HepG2 (cell line): ENCODE data around the gene NEURL1. TPM values are rescaled to one million over a fixed set of nuclear protein-coding genes. Genes with fewer than 3 reads are reported as not detected.

Source experiments
- HIC2 ChIP-seq: sonication (generic); formaldehyde crosslinking; IDR thresholded peaks from 2 replicates; pipeline ENCODE4 v1.9.0; 2022; ENCODE audit warnings: low read depth, missing genetic modification reagents
- NFAT5 ChIP-seq: sonication (generic); formaldehyde crosslinking; IDR thresholded peaks from 2 replicates; pipeline ENCODE4 v1.4.0; 2020; ENCODE audit warnings: missing genetic modification reagents
- PHF21A ChIP-seq: sonication (generic); formaldehyde crosslinking; IDR thresholded peaks from 2 replicates; pipeline ENCODE4 v1.5.0; 2020; ENCODE audit warnings: mild to moderate bottlenecking, missing genetic modification reagents
- POLR2AphosphoS2 ChIP-seq: IDR thresholded peaks from 2 replicates; pipeline ENCODE4 v1.6.1; 2011; ENCODE audit warnings: low read depth, low read length, improper control_type of control experiment
- SUZ12 ChIP-seq: fragments of 150-350 bp; IDR thresholded peaks from 2 replicates; pipeline ENCODE4 v1.6.1; 2014; ENCODE audit warnings: low read depth, low read length
- TEF ChIP-seq: sonication (generic); formaldehyde crosslinking; IDR thresholded peaks from 2 replicates; pipeline ENCODE4 v1.5.0; 2020; ENCODE audit warnings: missing genetic modification reagents
- U2AF2 ChIP-seq: fragments of 200-400 bp; formaldehyde crosslinking; IDR thresholded peaks from 2 replicates; pipeline ENCODE4 v1.6.1; 2017; ENCODE audit warnings: low read depth, mild to moderate bottlenecking, low read length
- ZNF382 ChIP-seq: sonication (generic); formaldehyde crosslinking; IDR thresholded peaks from 2 replicates; pipeline ENCODE4 v1.5.0; 2020; ENCODE audit warnings: missing genetic modification reagents, mild to moderate bottlenecking, borderline replicate concordance
- ZNF441 ChIP-seq: sonication (generic); formaldehyde crosslinking; IDR thresholded peaks from 2 replicates; pipeline ENCODE4 v1.7.0; 2021; ENCODE audit warnings: missing genetic modification reagents, borderline replicate concordance
- ZNF780A ChIP-seq: sonication (generic); formaldehyde crosslinking; IDR thresholded peaks from 2 replicates; pipeline ENCODE4 v1.8.0; 2022; ENCODE audit warnings: mild to moderate bottlenecking, missing genetic modification reagents, moderate library complexity
- polyA plus RNA-seq, 8 experiments: library from polyadenylated mRNA; depleted of rRNA in 3 of 8; stranded (reverse) in 7 of 8; unstranded in 1 of 8; fragments of >200 nt; fragmentation: Illumina TruSeq in 4 of 8; extraction: Trizol in 4 of 8; gene quantifications; 2 replicates each; pipeline versions ENCODE4 v1.2.1 to v1.2.3, GENCODE V29; 2011 to 2016; ENCODE audit warnings: low read depth in 4 of 8, missing spikeins in 1 of 8, mixed read lengths in 1 of 8; ENCODE audit not compliant: insufficient read depth in 1 of 8
- total RNA-seq, 5 experiments: library from RNA; depleted of rRNA; stranded (reverse); fragments of >200 nt; fragmentation: Illumina TruSeq; extraction: Trizol; gene quantifications; 2 replicates each; pipeline ENCODE4 v1.2.3, GENCODE V29; 2016; ENCODE audit warnings: low read depth in 1 of 5

Gene NEURL1
- total and polyA plus RNA-seq, 2 of the 13 experiments (the other 11 are each of a cell fraction or from before 2014, with no cell fraction given) = not detected

- TF ChIP-seq ZNF441 (no peak), SUZ12 (no peak), HIC2 (CRISPR knock-in tag) (no peak), ZNF780A (no peak), TEF (CRISPR knock-in tag) (no peak), PHF21A (CRISPR knock-in tag) (no peak), POLR2AphosphoS2 (no peak), U2AF2 (no peak), NFAT5 (CRISPR knock-in tag) (no peak), ZNF382 (no peak)
Observed at GRCh38 chr10:103641326-103641725, 147.8 kb downstream of the NEURL1 start (continued).

Other genes with a start within 250 kb of the NEURL1 start
- 0.04 and 0.10 TPM in 2 replicates for gene RPEL1, start 247.8 kb upstream of the NEURL1 start, total RNA-seq (2016; rRNA removed; fragmentation: Illumina TruSeq; extraction: Trizol)
- gene RPEL1, start 247.8 kb upstream of the NEURL1 start, polyA plus RNA-seq (2011; rRNA removed) = 0.07 and 0.10 TPM in 2 replicates
- 0.04 TPM in 1 of 2 replicates, not detected in the other for gene INA, start 216.6 kb upstream of the NEURL1 start, total RNA-seq (2016; rRNA removed; fragmentation: Illumina TruSeq; extraction: Trizol)
- gene INA, start 216.6 kb upstream of the NEURL1 start, polyA plus RNA-seq (2011; rRNA removed) = 0.05 and 0.13 TPM in 2 replicates
- 19.4 and 24.7 TPM in 2 replicates for gene PCGF6, start 142.6 kb upstream of the NEURL1 start, total RNA-seq (2016; rRNA removed; fragmentation: Illumina TruSeq; extraction: Trizol)
- gene PCGF6, start 142.6 kb upstream of the NEURL1 start, polyA plus RNA-seq (2011; rRNA removed) = 4.5 and 5.2 TPM in 2 replicates
- 8.7 and 13.6 TPM in 2 replicates for gene TAF5, start 125.7 kb upstream of the NEURL1 start, total RNA-seq (2016; rRNA removed; fragmentation: Illumina TruSeq; extraction: Trizol)
- gene TAF5, start 125.7 kb upstream of the NEURL1 start, polyA plus RNA-seq (2011; rRNA removed) = 2.6 and 3.8 TPM in 2 replicates
- gene ATP5MK, start 97.2 kb upstream of the NEURL1 start, total RNA-seq (2016; rRNA removed; fragmentation: Illumina TruSeq; extraction: Trizol) = 517 and 673 TPM in 2 replicates
- 276 and 312 TPM in 2 replicates for gene ATP5MK, start 97.2 kb upstream of the NEURL1 start, polyA plus RNA-seq (2011; rRNA removed)
- 40.3 and 52.8 TPM in 2 replicates for gene PDCD11, start 97.1 kb upstream of the NEURL1 start, total RNA-seq (2016; rRNA removed; fragmentation: Illumina TruSeq; extraction: Trizol)
- gene PDCD11, start 97.1 kb upstream of the NEURL1 start, polyA plus RNA-seq (2011; rRNA removed) = 12.8 and 17.7 TPM in 2 replicates
- not detected in 2 replicates for gene CALHM2, start 41.3 kb upstream of the NEURL1 start, total RNA-seq (2016; rRNA removed; fragmentation: Illumina TruSeq; extraction: Trizol)
- gene CALHM2, start 41.3 kb upstream of the NEURL1 start, polyA plus RNA-seq (2011; rRNA removed) = 0.15 TPM in 1 of 2 replicates, not detected in the other
- gene CALHM1, start 34.8 kb upstream of the NEURL1 start, total RNA-seq (2016; rRNA removed; fragmentation: Illumina TruSeq; extraction: Trizol) = 0.04 TPM in 1 of 2 replicates, not detected in the other
- gene CALHM1, start 34.8 kb upstream of the NEURL1 start, polyA plus RNA-seq (2011; rRNA removed) = not detected in 2 replicates
- gene CALHM3, start 14.5 kb upstream of the NEURL1 start, total RNA-seq (2016; rRNA removed; fragmentation: Illumina TruSeq; extraction: Trizol) = not detected in 2 replicates
- not detected in 2 replicates for gene CALHM3, start 14.5 kb upstream of the NEURL1 start, polyA plus RNA-seq (2011; rRNA removed)